H1 (cell line): ENCODE results near the gene ZNF521.

Experiments used
- EGR1 ChIP-seq: IDR thresholded peaks from 2 replicates; pipeline ENCODE4 v1.6.1; 2011; ENCODE audit warnings: low read depth, low read length, borderline replicate concordance
- EP300 ChIP-seq, 2 experiments: IDR thresholded peaks; 1 replicate in 1 of 2; 2 replicates in 1 of 2; pipeline ENCODE4 v1.6.1; 2011 to 2012; ENCODE audit warnings: low read depth in 2 of 2, low read length in 2 of 2, mild to moderate bottlenecking in 2 of 2, borderline replicate concordance in 1 of 2, inconsistent platforms in 1 of 2, moderate library complexity in 1 of 2
- POLR2A ChIP-seq, 2 experiments: IDR thresholded peaks; 1 replicate in 1 of 2; 2 replicates in 1 of 2; pipeline ENCODE4 v1.6.1; 2011; ENCODE audit warnings: low read depth in 2 of 2, low read length in 2 of 2, mild to moderate bottlenecking in 2 of 2; ENCODE audit errors: control extremely low read depth in 1 of 2
- SIN3A ChIP-seq, 2 experiments: IDR thresholded peaks in 1 of 2; conservative IDR thresholded peaks in 1 of 2; 2 replicates each; pipeline ENCODE4 v1.6.1; 2011 to 2012; ENCODE audit warnings: low read length in 2 of 2, improper control_type of control experiment in 1 of 2, low read depth in 1 of 2, mild to moderate bottlenecking in 1 of 2
- SP1 ChIP-seq: IDR thresholded peaks from 2 replicates; pipeline ENCODE4 v1.6.1; 2011; ENCODE audit warnings: low read depth, low read length
- SP2 ChIP-seq: IDR thresholded peaks from 2 replicates; pipeline ENCODE4 v1.6.1; 2012; ENCODE audit warnings: mild to moderate bottlenecking, low read length, inconsistent platforms
- TAF1 ChIP-seq: IDR thresholded peaks from 2 replicates; pipeline ENCODE4 v1.6.1; 2011; ENCODE audit warnings: mild to moderate bottlenecking, low read depth, low read length
- TF ChIP-seq, protein P1 (sequence below), 3 experiments: IDR thresholded peaks; 1 replicate in 2 of 3; 2 replicates in 1 of 3; pipeline versions ENCODE4 v1.5.1 to v1.6.1; 2011; ENCODE audit warnings: low read length in 3 of 3, mild to moderate bottlenecking in 3 of 3, inconsistent platforms in 2 of 3, low read depth in 1 of 3, moderate library complexity in 1 of 3; ENCODE audit not compliant: insufficient read depth in 1 of 3; ENCODE audit errors: control extremely low read depth in 1 of 3
- TF ChIP-seq, protein P2 (sequence below): IDR thresholded peaks from 2 replicates; pipeline ENCODE4 v1.6.1; 2011; ENCODE audit warnings: low read depth, mild to moderate bottlenecking, low read length; ENCODE audit not compliant: insufficient read depth
- TF ChIP-seq, protein P3 (sequence below): IDR thresholded peaks from 2 replicates; pipeline ENCODE4 v1.6.1; 2011; ENCODE audit warnings: low read length, improper control_type of control experiment
- TF ChIP-seq, protein P4 (sequence below): IDR thresholded peaks from 2 replicates; pipeline ENCODE4 v1.6.1; 2012; ENCODE audit warnings: inconsistent platforms

DNA sequence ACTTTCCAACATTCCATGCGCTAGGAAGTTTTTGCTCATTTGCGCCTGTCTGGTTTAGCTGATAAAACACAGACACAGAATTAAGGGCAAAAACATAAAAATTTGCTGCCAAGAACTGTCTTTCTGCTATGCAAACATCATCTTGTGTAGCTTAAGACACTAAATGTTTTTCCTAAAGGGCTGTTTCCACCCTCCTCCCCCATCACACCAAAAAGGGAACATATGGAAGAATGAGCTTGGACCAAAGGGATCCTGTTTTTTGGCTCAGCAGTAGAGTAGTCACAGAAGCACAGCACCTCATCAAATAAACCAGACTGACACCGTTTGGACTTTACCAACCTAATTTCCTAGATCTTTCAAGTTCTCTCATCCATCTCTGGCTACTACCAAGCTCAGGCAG lies 210.1 kb downstream of the ZNF521 start:
- TF ChIP-seq, protein P1, sequence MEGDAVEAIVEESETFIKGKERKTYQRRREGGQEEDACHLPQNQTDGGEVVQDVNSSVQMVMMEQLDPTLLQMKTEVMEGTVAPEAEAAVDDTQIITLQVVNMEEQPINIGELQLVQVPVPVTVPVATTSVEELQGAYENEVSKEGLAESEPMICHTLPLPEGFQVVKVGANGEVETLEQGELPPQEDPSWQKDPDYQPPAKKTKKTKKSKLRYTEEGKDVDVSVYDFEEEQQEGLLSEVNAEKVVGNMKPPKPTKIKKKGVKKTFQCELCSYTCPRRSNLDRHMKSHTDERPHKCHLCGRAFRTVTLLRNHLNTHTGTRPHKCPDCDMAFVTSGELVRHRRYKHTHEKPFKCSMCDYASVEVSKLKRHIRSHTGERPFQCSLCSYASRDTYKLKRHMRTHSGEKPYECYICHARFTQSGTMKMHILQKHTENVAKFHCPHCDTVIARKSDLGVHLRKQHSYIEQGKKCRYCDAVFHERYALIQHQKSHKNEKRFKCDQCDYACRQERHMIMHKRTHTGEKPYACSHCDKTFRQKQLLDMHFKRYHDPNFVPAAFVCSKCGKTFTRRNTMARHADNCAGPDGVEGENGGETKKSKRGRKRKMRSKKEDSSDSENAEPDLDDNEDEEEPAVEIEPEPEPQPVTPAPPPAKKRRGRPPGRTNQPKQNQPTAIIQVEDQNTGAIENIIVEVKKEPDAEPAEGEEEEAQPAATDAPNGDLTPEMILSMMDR (IDR thresholded peaks at IDR 0.05; ENCODE audit: control extremely low read depth in 1 of 3, insufficient read depth in 1 of 3, low read depth in 1 of 3, low read length in 3 of 3), result no peak
- TF ChIP-seq EGR1, result no peak
- no peak for TF ChIP-seq TAF1
- TF ChIP-seq, protein P2, sequence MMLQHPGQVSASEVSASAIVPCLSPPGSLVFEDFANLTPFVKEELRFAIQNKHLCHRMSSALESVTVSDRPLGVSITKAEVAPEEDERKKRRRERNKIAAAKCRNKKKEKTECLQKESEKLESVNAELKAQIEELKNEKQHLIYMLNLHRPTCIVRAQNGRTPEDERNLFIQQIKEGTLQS, result no peak
- no peak for TF ChIP-seq SP2
- TF ChIP-seq, protein P3, sequence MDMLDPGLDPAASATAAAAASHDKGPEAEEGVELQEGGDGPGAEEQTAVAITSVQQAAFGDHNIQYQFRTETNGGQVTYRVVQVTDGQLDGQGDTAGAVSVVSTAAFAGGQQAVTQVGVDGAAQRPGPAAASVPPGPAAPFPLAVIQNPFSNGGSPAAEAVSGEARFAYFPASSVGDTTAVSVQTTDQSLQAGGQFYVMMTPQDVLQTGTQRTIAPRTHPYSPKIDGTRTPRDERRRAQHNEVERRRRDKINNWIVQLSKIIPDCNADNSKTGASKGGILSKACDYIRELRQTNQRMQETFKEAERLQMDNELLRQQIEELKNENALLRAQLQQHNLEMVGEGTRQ, result no peak
- no peak for TF ChIP-seq SIN3A (conservative IDR thresholded peaks at IDR 0.05 in 1 of 2, IDR thresholded peaks at IDR 0.05 in 1 of 2; ENCODE audit: low read depth in 1 of 2, low read length in 2 of 2)
- no peak for TF ChIP-seq POLR2A (IDR thresholded peaks at IDR 0.05; ENCODE audit: control extremely low read depth in 1 of 2, low read depth in 2 of 2, low read length in 2 of 2)
- TF ChIP-seq, protein P4, sequence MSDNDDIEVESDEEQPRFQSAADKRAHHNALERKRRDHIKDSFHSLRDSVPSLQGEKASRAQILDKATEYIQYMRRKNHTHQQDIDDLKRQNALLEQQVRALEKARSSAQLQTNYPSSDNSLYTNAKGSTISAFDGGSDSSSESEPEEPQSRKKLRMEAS, result no peak
- TF ChIP-seq SP1, result no peak
- no peak for TF ChIP-seq EP300 (IDR thresholded peaks at IDR 0.05; ENCODE audit: borderline replicate concordance in 1 of 2, low read depth in 2 of 2, low read length in 2 of 2)
